Daoy (cell line): ENCODE results near the gene CDX1. TPM values are rescaled to one million over a fixed set of nuclear protein-coding genes. Genes with fewer than 3 reads are reported as not detected.
"Not testable (repeated sequence)": the region's sequence is repeated elsewhere in the genome, so short reads cannot be mapped to it uniquely, and the experiment has no call there.

Experiments
- DNase-seq: peaks from one replicate; pipeline ENCODE4 v3.0.0-alpha.2; 2015; ENCODE audit warnings: low read depth
- total RNA-seq: library from RNA; depleted of rRNA; stranded (reverse); fragments of >200 nt; shearing (Covaris generic); gene quantifications from 2 replicates; pipeline ENCODE4 v1.2.3, GENCODE V29; 2014; rRNA removed

Gene CDX1
- total RNA-seq, 1 experiment from 2014 or later, result 0.06 TPM

- not testable (repeated sequence) for DNase-seq
Observed at GRCh38 chr5:150233706-150234105, 67.1 kb downstream of the CDX1 start.

Other genes starting within 250 kb of the CDX1 start
- not detected in 2 replicates for gene PDE6A, start 222.0 kb upstream of the CDX1 start, total RNA-seq
- 9.3 and 11.1 TPM in 2 replicates for gene SLC26A2, start 206.0 kb upstream of the CDX1 start, total RNA-seq
- gene TIGD6, start 166.1 kb upstream of the CDX1 start, total RNA-seq, result 1.7 and 4.3 TPM in 2 replicates
- 33.2 and 35.6 TPM in 2 replicates for gene HMGXB3, start 166.0 kb upstream of the CDX1 start, total RNA-seq
- gene CSF1R, start 80.2 kb upstream of the CDX1 start, total RNA-seq, result 0.11 TPM in 1 of 2 replicates, not detected in the other
- 8.6 and 9.4 TPM in 2 replicates for gene PDGFRB, start 10.9 kb upstream of the CDX1 start, total RNA-seq
- gene SLC6A7, start 23.3 kb downstream of the CDX1 start, total RNA-seq, result 0.06 TPM in 1 of 2 replicates, not detected in the other
- gene CAMK2A, start 123.0 kb downstream of the CDX1 start, total RNA-seq, result 0.23 TPM in 1 of 2 replicates, not detected in the other
- 4.5 and 9.4 TPM in 2 replicates for gene ARSI, start 136.1 kb downstream of the CDX1 start, total RNA-seq
- gene TCOF1, start 190.9 kb downstream of the CDX1 start, total RNA-seq, result 84.9 and 90.0 TPM in 2 replicates
- not detected in 2 replicates for gene CD74, start 246.1 kb downstream of the CDX1 start, total RNA-seq